Smooth muscle cell of bladder (primary cell): ENCODE data around the gene COMMD10. TPM values are rescaled to one million over a fixed set of nuclear protein-coding genes. Genes with fewer than 3 reads are reported as not detected.

Experiments used
- total RNA-seq: library from RNA; depleted of rRNA; stranded (reverse); fragments of >200 nt; gene quantifications from 2 replicates; pipeline ENCODE4 v1.2.3, GENCODE V29; 2014

COMMD10 gene
- 24.9 and 26.5 TPM in 2 replicates for total RNA-seq

DNA sequence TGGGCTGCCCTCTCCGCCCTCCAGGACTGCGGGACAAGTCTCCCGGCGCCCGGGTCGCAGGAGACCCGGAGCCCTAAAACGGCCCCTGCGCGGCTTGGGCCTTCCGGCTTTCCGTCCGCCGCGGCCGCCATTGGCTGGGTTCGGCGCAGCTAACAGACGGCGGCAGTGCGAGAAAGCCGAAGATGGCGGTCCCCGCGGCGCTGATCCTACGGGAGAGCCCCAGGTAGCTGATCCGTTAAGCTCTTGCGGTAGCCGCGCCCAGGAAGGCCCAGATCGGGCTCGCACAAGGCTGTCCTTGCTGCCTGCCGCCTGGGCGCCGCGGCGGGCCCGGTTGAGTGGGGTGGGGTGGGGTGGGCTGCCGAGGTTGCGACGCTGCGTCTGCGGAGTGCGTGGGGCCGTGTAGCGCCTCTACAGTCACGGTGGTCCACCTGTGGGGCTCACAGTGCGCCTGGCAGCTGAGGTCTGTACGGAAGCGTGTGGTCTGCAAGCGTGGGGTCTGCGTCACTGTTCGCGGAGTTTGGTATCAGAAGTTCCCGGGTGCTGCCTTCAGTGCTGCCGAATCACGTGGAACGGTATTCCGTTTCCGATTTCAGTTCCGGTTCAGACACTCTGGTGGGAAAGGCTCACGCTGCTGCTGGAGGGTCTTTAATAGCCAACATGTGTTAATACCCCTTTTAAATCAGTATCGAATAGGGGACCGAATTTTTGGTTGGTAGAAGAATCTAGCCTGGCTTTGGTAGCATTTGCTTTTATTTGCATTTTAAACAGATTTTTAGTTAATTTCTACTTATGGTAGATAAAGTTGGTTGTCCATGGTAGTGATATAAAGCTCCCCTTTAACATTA, at the start of gene COMMD10:
Gene COMMD10, plus strand, starts transcription at position 155 of the 845 bp plus-strand sequence.

Other genes starting within 250 kb of the COMMD10 start
- gene ATG12, start 243.5 kb upstream of the COMMD10 start, total RNA-seq, result 28.0 and 36.0 TPM in 2 replicates
- 63.6 and 91.8 TPM in 2 replicates for gene AP3S1, start 243.1 kb upstream of the COMMD10 start, total RNA-seq
- 0.18 and 0.28 TPM in 2 replicates for gene LVRN, start 122.5 kb upstream of the COMMD10 start, total RNA-seq
- gene ARL14EPL, start 52.6 kb upstream of the COMMD10 start, total RNA-seq, result 0.18 TPM in 1 of 2 replicates, not detected in the other